ENCODE measurements around the gene DHX34. TPM values are rescaled to one million over a fixed set of nuclear protein-coding genes. Genes with fewer than 3 reads are reported as not detected.

Gene DHX34
- total and polyA plus RNA-seq, 2 donors from 2014 or later = 7.2 to 13.6 TPM

DNA sequence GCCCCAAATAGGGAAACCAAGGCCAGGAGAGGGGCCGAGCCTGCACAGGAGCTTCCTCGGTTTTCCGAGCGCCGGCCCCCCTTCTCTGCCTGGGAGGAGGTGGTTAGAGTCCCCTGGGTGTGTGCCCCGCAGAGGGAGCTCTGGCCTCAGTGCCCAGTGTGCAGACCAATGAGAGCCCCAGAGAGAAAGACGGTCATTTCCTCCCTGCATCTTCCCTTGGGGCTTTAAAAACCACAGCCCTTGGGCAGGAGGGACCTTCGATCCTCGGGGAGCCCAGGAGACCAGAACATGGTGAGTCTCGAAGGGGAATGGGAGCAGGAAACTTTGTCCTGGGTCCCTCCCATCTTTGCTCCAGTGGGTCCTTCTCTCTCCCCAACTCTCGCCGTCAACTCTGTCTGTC is 39.5 kb upstream of the DHX34 start, which contains the start of gene C5AR1:
TSS of gene C5AR1 (plus strand) at position 254 of the 400 bp plus-strand sequence. CDS start at position 289, 35 bp downstream.
- Histone ChIP-seq H3K36me3 (ENCODE audit: control insufficient read depth in 2 of 3, insufficient read depth in 3 of 3, low read length in 3 of 3) (no peaks in the 10 kb centered on the region), H3K4me1 (ENCODE audit: control insufficient read depth in 2 of 3, insufficient read depth in 2 of 3, low read depth in 1 of 3, low read length in 3 of 3) (no peaks in the 10 kb centered on the region), H3K27ac (ENCODE audit: low read depth in 2 of 2, low read length in 2 of 2) (no peak within 1 kb of the TSS), H3K9ac (ENCODE audit: low read length in 3 of 3) (no peak within 1 kb of the TSS), H3K27me3 (ENCODE audit: control insufficient read depth, insufficient read depth, low read length) (no peaks in the 10 kb centered on the region), H3K9me3 (ENCODE audit: control insufficient read depth in 2 of 3, insufficient read depth in 1 of 3, low read length in 3 of 3) (no peaks in the 10 kb centered on the region), H3K4me3 (ENCODE audit: low read length in 3 of 3) (no peak within 1 kb of the TSS)
- no peak for DNase-seq
- TF ChIP-seq, protein P1, sequence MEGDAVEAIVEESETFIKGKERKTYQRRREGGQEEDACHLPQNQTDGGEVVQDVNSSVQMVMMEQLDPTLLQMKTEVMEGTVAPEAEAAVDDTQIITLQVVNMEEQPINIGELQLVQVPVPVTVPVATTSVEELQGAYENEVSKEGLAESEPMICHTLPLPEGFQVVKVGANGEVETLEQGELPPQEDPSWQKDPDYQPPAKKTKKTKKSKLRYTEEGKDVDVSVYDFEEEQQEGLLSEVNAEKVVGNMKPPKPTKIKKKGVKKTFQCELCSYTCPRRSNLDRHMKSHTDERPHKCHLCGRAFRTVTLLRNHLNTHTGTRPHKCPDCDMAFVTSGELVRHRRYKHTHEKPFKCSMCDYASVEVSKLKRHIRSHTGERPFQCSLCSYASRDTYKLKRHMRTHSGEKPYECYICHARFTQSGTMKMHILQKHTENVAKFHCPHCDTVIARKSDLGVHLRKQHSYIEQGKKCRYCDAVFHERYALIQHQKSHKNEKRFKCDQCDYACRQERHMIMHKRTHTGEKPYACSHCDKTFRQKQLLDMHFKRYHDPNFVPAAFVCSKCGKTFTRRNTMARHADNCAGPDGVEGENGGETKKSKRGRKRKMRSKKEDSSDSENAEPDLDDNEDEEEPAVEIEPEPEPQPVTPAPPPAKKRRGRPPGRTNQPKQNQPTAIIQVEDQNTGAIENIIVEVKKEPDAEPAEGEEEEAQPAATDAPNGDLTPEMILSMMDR (IDR thresholded peaks at IDR 0.05; ENCODE audit: borderline replicate concordance, extremely low read depth, insufficient read depth) = no peak
- no peak for FAIRE-seq
- intact Hi-C loops (cut with DNase I) = no loop called here

DNA sequence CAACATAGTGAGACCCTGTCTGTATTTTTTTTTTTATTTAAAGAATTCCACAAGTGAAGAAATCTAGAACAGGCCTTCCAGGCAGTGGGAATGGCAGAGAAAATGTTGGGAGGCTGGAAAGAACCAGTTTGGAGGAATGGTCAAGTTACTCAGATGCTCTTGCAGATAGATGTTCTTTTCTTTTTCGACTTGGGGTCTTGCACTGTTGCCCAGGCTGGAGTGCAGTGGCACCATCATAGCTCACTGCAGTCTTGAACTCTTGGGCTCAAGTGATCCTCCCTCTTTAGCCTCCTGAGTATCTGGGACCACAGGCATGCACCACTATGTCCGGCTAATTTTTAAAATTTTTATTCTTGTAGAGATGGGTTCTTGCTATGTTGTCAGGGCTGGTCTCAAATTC is 38.8 kb upstream of the DHX34 start:
- no peaks in the 10 kb centered on the region for H3K9me3 ChIP-seq (ENCODE audit: control insufficient read depth in 2 of 3, insufficient read depth in 1 of 3, low read length in 3 of 3)
- intact Hi-C loops (cut with DNase I) = no loop called here
- H3K27me3 ChIP-seq (ENCODE audit: control insufficient read depth, insufficient read depth, low read length) = no peaks in the 10 kb centered on the region
- H3K27ac ChIP-seq (ENCODE audit: low read depth in 2 of 2, low read length in 2 of 2) = no peak overlapping the region
- H3K9ac ChIP-seq (ENCODE audit: low read length in 3 of 3) = no peak overlapping the region
- no peaks in the 10 kb centered on the region for H3K4me1 ChIP-seq (ENCODE audit: control insufficient read depth in 2 of 3, insufficient read depth in 2 of 3, low read depth in 1 of 3, low read length in 3 of 3)
- H3K36me3 ChIP-seq (ENCODE audit: control insufficient read depth in 2 of 3, insufficient read depth in 3 of 3, low read length in 3 of 3) = no peaks in the 10 kb centered on the region
- TF ChIP-seq, protein P1 (IDR thresholded peaks at IDR 0.05; ENCODE audit: borderline replicate concordance, extremely low read depth, insufficient read depth) = no peak
- DNase-seq (no peak), FAIRE-seq (no peak)
- H3K4me3 ChIP-seq (ENCODE audit: low read length in 3 of 3) = no peak overlapping the region

DNA sequence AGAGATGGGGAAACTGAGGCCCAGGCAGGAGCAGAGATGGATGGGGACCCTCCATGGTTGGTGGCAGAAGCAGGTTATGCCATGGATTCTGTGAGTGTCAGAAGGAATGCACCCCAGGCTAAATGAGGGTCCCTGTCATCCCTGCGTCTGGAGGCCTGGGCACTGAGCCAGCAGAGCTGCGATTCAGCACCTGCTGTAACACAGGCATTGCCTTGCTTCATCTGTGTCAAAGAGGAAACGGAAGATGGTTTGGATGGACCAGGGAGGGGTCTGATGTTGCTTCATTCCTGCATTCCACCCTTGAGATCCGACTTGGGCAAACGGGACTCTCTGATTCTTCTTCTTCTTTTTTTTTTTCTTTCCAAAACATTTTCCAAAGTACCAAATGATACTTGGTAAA is 38.3 kb upstream of the DHX34 start:
- Histone ChIP-seq H3K27ac (ENCODE audit: low read depth in 2 of 2, low read length in 2 of 2) (no peak overlapping the region), H3K4me1 (ENCODE audit: control insufficient read depth in 2 of 3, insufficient read depth in 2 of 3, low read depth in 1 of 3, low read length in 3 of 3) (no peaks in the 10 kb centered on the region), H3K9me3 (ENCODE audit: control insufficient read depth in 2 of 3, insufficient read depth in 1 of 3, low read length in 3 of 3) (no peaks in the 10 kb centered on the region), H3K27me3 (ENCODE audit: control insufficient read depth, insufficient read depth, low read length) (no peaks in the 10 kb centered on the region), H3K9ac (ENCODE audit: low read length in 3 of 3) (no peak overlapping the region), H3K4me3 (ENCODE audit: low read length in 3 of 3) (no peak overlapping the region), H3K36me3 (ENCODE audit: control insufficient read depth in 2 of 3, insufficient read depth in 3 of 3, low read length in 3 of 3) (no peaks in the 10 kb centered on the region)
- DNase-seq = no peak
- TF ChIP-seq, protein P1 (IDR thresholded peaks at IDR 0.05; ENCODE audit: borderline replicate concordance, extremely low read depth, insufficient read depth) = no peak
- FAIRE-seq = no peak
- intact Hi-C loops (cut with DNase I) = no loop called here

DNA sequence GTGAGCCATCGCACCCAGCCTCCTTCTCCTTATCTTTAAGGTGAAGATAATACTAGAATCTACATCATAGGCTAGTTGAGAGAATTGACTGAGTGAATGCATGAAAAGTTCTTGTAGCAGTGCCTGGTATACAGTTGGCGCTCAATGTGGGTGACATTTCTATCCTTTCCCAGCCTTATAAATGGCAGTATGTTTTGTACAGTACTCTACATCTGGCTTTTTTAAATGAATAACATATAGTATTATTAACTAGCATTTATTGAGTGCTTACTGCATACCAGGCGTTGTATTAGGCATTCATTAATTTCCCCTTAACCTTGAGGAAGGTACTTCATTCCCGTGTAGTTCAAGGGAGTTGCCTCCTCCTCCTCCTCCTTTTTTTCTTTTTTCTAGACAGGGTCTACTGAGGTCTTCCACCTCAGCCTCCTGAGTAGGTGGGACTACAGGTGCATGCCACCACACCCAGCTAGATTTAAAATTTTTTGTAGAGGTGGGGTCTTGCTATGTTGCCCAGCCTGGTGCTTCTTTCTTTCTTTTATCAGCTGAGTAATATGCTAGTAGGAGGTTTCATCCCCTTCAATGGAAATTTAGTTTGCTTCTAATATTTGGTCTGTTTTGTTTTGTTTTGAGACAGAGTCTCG is 36.6 kb upstream of the DHX34 start:
- Histone ChIP-seq H3K4me1 (ENCODE audit: control insufficient read depth in 2 of 3, insufficient read depth in 2 of 3, low read depth in 1 of 3, low read length in 3 of 3) (no peaks in the 10 kb centered on the region), H3K27ac (ENCODE audit: low read depth in 2 of 2, low read length in 2 of 2) (no peak overlapping the region), H3K36me3 (ENCODE audit: control insufficient read depth in 2 of 3, insufficient read depth in 3 of 3, low read length in 3 of 3) (no peaks in the 10 kb centered on the region), H3K4me3 (ENCODE audit: low read length in 3 of 3) (no peak overlapping the region), H3K9ac (ENCODE audit: low read length in 3 of 3) (no peak overlapping the region), H3K27me3 (ENCODE audit: control insufficient read depth, insufficient read depth, low read length) (no peaks in the 10 kb centered on the region), H3K9me3 (ENCODE audit: control insufficient read depth in 2 of 3, insufficient read depth in 1 of 3, low read length in 3 of 3) (no peaks in the 10 kb centered on the region)
- FAIRE-seq (no peak), DNase-seq (no peak)
- intact Hi-C loops (cut with DNase I) = no loop called here
- TF ChIP-seq, protein P1 (IDR thresholded peaks at IDR 0.05; ENCODE audit: borderline replicate concordance, extremely low read depth, insufficient read depth) = no peak
